ENCODE data around the gene EVC2.

EVC2 gene

GRCh38 chr4:5650040-5650439 lies 58.3 kb downstream of the EVC2 start:
- H3K4me3 ChIP-seq (replicated peaks in 1 of 2; ENCODE audit: low read depth in 2 of 2, low read length in 2 of 2): no peak overlapping the region
- DNase-seq (ENCODE audit: low read depth in 2 of 2): no peak
- no peak for TF ChIP-seq CTCF (IDR thresholded peaks at IDR 0.05; ENCODE audit: low read depth, low read length)

DNA sequence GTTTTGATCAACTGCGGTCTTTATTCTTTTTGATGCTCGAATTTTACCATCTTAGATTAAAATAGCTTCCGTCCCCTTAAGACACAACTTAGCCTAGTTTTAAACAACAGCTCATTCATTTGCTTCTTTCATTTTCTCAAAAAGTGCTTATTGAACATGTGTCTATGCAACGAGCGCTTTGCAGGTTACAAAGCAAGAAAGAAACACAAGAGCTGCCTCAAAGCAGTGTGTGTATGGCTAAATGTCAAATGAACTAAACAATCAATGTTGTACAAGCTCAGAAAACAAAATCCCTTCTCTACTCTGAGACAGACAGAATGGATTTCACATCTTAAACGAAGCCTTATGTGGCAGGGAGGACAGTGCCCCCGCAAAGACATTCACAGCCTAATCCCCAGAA lies 61.0 kb downstream of the EVC2 start:
- TF ChIP-seq CTCF (IDR thresholded peaks at IDR 0.05; ENCODE audit: low read depth, low read length): no peak
- no peak for DNase-seq (ENCODE audit: low read depth in 2 of 2)
- H3K4me3 ChIP-seq (replicated peaks in 1 of 2; ENCODE audit: low read depth in 2 of 2, low read length in 2 of 2): no peak overlapping the region

- no peak overlapping the region for H3K4me3 ChIP-seq (replicated peaks in 1 of 2; ENCODE audit: low read depth in 2 of 2, low read length in 2 of 2)
- no peak for DNase-seq (ENCODE audit: low read depth in 2 of 2)
- no peak for TF ChIP-seq CTCF (IDR thresholded peaks at IDR 0.05; ENCODE audit: low read depth, low read length)
Observed at GRCh38 chr4:5640096-5640495, 68.3 kb downstream of the EVC2 start.

- no peak for TF ChIP-seq CTCF (IDR thresholded peaks at IDR 0.05; ENCODE audit: low read depth, low read length)
- DNase-seq (ENCODE audit: low read depth in 2 of 2): no peak
- no peak overlapping the region for H3K4me3 ChIP-seq (replicated peaks in 1 of 2; ENCODE audit: low read depth in 2 of 2, low read length in 2 of 2)
Observed at GRCh38 chr4:5639556-5639955, 68.8 kb downstream of the EVC2 start.

GRCh38 chr4:5638976-5639375 lies 69.4 kb downstream of the EVC2 start:
- TF ChIP-seq CTCF (IDR thresholded peaks at IDR 0.05; ENCODE audit: low read depth, low read length): no peak
- peak; percentile 11 to 91 for DNase-seq (ENCODE audit: low read depth in 2 of 2)
- no peak overlapping the region for H3K4me3 ChIP-seq (replicated peaks in 1 of 2; ENCODE audit: low read depth in 2 of 2, low read length in 2 of 2)

GRCh38 chr4:5638316-5638715 lies 70.0 kb downstream of the EVC2 start:
- peak; percentile 44 to 91 for DNase-seq (ENCODE audit: low read depth in 2 of 2)
- H3K4me3 ChIP-seq (replicated peaks in 1 of 2; ENCODE audit: low read depth in 2 of 2, low read length in 2 of 2): no peak overlapping the region
- TF ChIP-seq CTCF (IDR thresholded peaks at IDR 0.05; ENCODE audit: low read depth, low read length): no peak
